Measurements from ENCODE around the gene DDAH1.

- TF ChIP-seq CTCF (IDR thresholded peaks at IDR 0.05; ENCODE audit: extremely low read depth in 1 of 2, insufficient read depth in 1 of 2, low read depth in 1 of 2, low read length in 2 of 2) (no peak), MYC (IDR thresholded peaks at IDR 0.05; ENCODE audit: low read depth, low read length) (no peak), EZH2 (IDR thresholded peaks at IDR 0.05; ENCODE audit: borderline replicate concordance, low read depth, low read length, severe bottlenecking) (no peak), FOS (IDR thresholded peaks at IDR 0.05; ENCODE audit: borderline replicate concordance, insufficient read depth, low read length) (peak; percentile 98), MAX (IDR thresholded peaks at IDR 0.05; ENCODE audit: insufficient read depth, insufficient read length) (no peak), POLR2A (IDR thresholded peaks at IDR 0.05; ENCODE audit: low read depth, low read length) (no peak), JUN (IDR thresholded peaks at IDR 0.05; ENCODE audit: borderline replicate concordance, insufficient read depth, insufficient read length, low read depth) (peak; percentile 46), GATA2 (IDR thresholded peaks at IDR 0.05; ENCODE audit: insufficient read depth, insufficient read length, low read depth, low read length) (no peak), POLR2AphosphoS5 (IDR thresholded peaks at IDR 0.05; ENCODE audit: insufficient read depth, low read depth, low read length) (peak; percentile 76)
Observed at GRCh38 chr1:85289207-85289847, 175.6 kb downstream of the DDAH1 start.
